Keratinocyte (primary cell): Measurements from ENCODE around the gene POLD3.

Source experiments
- EZH2 ChIP-seq: IDR thresholded peaks from one replicate; pipeline ENCODE4 v1.6.1; 2012; ENCODE audit warnings: inconsistent platforms, mild to moderate bottlenecking, low read length, moderate library complexity
- TF ChIP-seq, protein P1 (sequence below), 3 experiments: IDR thresholded peaks in 1 of 3; conservative IDR thresholded peaks in 1 of 3; optimal IDR thresholded peaks in 1 of 3; 2 replicates in 2 of 3; 3 replicates in 1 of 3; pipeline versions ENCODE3 to v1.5.1; 2011; ENCODE audit warnings: low read length in 3 of 3, mild to moderate bottlenecking in 3 of 3, moderate library complexity in 2 of 3, control low read depth in 1 of 3, inconsistent platforms in 1 of 3; ENCODE audit not compliant: insufficient read depth in 2 of 3; ENCODE audit errors: extremely low read depth in 1 of 3

DNA sequence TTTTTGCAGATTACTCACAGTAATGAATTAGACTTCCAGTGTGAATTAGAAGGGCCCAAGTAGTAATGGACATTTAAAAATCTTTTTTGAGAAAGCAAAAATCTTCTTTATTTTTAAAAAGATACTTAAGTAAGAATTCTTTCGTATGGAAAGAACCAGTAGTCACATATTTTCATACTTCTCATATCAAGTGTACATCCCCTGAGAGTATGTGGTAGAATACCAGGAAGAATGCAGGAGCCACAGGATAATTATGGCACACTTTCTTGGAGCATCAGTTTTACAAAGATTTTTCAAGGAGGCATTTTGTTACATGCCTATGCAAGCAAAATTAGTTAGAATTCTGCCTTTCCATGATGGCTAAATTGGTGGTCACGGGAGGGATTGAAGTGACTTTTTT is 28.1 kb downstream of the POLD3 start:
- TF ChIP-seq, protein P1, sequence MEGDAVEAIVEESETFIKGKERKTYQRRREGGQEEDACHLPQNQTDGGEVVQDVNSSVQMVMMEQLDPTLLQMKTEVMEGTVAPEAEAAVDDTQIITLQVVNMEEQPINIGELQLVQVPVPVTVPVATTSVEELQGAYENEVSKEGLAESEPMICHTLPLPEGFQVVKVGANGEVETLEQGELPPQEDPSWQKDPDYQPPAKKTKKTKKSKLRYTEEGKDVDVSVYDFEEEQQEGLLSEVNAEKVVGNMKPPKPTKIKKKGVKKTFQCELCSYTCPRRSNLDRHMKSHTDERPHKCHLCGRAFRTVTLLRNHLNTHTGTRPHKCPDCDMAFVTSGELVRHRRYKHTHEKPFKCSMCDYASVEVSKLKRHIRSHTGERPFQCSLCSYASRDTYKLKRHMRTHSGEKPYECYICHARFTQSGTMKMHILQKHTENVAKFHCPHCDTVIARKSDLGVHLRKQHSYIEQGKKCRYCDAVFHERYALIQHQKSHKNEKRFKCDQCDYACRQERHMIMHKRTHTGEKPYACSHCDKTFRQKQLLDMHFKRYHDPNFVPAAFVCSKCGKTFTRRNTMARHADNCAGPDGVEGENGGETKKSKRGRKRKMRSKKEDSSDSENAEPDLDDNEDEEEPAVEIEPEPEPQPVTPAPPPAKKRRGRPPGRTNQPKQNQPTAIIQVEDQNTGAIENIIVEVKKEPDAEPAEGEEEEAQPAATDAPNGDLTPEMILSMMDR (optimal IDR thresholded peaks at IDR 0.05 in 1 of 3, IDR thresholded peaks at IDR 0.05 in 1 of 3, conservative IDR thresholded peaks at IDR 0.05 in 1 of 3; ENCODE audit: extremely low read depth in 1 of 3, insufficient read depth in 2 of 3, low read length in 3 of 3), result no peak
- no peak for TF ChIP-seq EZH2
